HL-60/S4 treated with phorbol 12-myristate 13-acetate at 8.2 ng/mL for 4 days and 3 days (cell line): ENCODE results near the gene PFKP.
"Not testable (repeated sequence)": the region's sequence is repeated elsewhere in the genome, so short reads cannot be mapped to it uniquely, and the experiment has no call there.

Experiments
- in situ Hi-C: fragments of 300-500 bp; cut with MboI; formaldehyde crosslinking; loops from 2 replicates; pipeline ENCODE4 v1.15.0; 2022; ENCODE audit warnings: low sequenced_read_pairs

PFKP gene

DNA sequence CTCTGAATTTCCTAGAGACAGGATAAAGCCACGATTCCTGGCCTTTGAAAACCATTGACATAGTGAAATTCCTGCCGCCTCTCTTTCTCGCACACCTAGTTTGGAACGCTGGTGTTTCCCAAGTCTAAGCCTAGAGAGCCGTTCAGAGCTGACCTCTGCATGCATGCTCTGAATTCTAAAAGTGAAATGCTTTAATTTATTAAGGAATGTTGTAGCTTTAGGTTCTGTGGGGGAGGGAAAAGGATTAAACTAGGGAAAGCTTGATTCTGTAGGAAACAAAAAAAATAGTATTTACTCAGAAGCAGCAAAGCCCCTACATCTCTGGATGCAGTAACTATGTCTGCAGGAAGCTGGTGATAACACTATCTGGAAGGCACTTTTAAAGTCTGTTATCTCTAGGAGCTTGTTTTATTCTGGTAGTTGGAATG is 27.3 kb downstream of the PFKP start:
- in situ Hi-C loops, result no loop called here

DNA sequence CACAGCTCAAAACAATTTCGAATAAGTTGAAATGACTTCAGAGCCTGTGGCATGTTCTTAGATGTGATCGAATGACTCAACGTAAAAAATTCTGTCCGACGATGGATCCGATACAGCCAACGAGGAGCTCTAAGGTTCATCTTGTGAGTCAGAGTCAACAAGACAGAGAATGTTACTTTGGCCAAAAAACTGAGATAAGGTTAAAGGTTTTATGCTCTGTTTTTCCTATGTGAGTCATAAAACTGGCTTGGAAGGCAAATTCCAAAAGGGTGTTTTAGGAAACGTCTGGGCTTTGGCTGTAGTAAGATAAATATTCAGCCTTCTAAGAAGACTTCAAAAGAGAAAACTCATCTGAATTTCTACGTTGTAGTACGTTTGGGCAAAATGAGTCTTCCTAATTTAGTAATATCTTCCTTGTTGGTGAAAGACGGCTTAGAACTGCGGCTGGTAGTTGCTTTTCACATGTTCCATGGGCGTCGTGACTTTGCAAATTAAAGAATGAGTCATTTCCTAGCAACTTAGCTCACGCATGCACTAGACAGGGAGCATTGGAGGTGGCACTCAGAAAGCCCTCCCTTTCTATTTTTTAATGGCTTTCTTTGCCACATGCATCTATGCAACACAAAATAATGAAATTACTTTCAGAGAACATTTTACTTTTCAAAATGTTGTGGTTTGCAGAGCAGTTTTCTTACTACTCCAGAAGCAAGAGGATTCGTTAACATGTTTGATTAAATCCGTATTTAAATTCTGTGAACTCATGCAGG is 28.2 kb downstream of the PFKP start:
- in situ Hi-C loops, result no loop called here

DNA sequence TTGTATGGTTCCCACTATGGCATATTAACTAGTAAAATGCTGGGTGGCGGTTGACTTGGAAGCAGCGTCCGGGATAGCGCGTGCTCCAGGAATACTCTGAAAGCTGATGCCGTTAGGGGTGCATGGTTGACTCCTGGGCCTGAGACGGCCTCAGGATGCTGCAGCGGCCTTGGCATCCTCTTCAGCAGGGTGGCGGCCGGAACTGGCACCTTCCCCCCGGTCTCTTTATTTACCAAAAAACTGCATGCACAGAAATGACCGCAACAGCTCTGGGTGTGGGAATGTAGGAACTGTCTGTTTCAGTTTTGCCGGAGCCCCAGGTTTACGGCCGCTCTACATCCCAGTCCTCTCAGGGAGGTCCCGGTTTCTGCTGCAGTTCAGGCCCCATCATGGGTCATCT is 28.8 kb downstream of the PFKP start:
- in situ Hi-C loops, result no loop called here

DNA sequence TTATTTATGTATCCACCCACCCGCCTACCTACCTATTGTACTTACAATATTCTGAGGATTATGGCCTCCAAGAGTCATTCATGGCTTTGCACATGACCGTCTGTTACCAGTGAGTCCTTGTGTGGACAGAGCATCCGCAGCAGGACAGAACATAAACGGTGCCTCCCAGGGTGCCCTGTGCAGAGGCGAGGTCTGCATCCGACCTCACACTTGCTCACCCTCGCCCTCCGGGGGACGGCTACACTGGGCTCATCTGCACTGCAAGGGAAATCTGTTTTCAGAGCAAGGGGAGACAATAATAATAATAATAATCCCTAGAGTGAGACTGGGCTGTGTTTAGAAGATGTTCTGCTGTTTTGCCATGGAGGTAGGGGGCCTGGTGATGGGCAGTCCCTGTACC is 29.8 kb downstream of the PFKP start:
- in situ Hi-C loops, result no loop called here

DNA sequence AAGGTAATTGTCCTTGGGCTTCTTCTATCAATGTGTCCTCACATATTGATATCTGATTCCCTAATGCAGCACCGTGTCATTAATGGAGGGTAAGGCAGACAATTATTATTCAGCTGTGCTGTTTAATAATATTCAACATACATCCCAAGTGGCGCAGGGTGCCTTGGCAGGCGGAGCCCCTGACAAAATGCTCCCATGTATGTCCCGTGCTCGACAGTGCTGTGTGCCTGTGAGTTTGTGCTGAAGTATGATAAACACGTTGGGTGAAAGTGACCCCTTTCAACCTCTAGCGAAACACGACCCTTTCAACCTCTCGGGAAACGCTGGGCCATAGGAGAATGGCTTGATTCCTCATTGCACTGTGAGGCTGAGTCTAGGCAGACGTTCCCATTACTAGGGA is 31.3 kb downstream of the PFKP start:
- in situ Hi-C loops, result no loop called here

DNA sequence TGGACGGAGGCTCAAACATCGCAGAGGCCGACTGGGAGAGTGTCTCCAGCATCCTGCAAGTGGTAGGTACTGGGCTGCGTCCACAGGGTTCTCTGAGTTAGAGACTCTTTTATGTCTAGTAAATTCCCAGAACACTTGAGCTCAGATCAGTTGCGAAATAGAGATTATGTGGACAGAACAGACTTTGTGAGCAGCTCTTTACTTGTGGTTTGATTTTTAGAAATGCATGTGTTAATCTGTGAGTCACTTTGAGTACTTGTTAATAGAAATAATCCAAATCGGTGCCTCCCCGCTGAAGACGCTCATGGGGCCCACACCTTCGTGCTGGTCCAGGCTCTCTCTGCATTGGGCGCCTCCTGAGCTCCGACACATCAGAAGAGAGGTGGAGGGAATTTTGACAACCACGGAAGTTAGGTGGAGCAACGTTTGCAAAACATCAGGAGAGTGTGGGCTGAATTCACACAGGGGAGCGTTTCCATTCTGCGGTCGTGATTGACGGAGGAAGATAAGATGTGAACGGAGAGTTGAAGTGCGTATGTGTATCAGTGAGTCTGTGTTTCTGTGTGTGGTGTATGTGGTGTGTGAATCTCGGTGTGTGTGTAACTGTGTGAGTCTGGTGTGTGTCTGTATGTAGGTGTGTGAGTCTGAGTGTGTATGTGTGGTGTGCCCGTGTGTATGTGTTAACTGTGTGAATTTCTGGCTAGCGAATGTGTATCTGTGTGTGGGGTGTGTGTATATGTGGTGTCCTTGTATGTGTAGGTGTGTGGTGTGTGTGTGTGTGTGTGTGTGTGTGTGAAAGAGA is 32.1 kb downstream of the PFKP start:
- in situ Hi-C loops, result no loop called here

DNA sequence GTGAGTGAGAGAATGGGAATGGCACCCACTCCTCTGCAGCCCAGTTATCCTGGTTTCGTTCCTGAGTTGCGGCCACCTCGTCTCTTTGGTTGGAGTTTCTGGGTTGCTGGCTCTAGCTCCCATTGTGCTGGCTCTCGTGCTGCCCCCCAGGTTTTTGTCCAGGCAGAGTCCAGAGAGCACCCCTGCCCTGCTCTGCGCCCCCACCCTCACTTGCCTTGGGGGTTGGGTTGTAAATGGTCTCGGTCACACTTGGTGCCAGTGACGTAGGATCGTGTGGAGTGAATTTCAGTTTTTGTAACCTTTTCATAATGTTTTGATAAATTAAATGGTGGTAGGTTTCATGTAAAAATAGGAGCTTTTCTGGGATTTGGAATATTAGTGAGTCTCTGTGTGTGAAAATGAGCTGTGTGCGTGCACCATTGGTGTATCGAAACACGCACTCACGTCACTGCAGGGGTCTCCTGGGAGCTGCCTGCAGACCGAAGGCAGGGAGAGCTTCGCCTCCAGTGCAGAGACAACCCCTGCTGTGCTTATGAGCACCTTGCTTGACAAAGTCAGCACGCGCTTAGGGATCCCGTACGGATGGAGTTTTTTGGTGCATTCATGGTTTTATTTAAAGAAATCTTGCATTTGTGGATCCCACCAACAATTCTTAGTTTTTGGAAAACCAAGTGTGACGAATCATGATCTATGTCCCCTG is 32.9 kb downstream of the PFKP start:
- in situ Hi-C loops, result no loop called here

DNA sequence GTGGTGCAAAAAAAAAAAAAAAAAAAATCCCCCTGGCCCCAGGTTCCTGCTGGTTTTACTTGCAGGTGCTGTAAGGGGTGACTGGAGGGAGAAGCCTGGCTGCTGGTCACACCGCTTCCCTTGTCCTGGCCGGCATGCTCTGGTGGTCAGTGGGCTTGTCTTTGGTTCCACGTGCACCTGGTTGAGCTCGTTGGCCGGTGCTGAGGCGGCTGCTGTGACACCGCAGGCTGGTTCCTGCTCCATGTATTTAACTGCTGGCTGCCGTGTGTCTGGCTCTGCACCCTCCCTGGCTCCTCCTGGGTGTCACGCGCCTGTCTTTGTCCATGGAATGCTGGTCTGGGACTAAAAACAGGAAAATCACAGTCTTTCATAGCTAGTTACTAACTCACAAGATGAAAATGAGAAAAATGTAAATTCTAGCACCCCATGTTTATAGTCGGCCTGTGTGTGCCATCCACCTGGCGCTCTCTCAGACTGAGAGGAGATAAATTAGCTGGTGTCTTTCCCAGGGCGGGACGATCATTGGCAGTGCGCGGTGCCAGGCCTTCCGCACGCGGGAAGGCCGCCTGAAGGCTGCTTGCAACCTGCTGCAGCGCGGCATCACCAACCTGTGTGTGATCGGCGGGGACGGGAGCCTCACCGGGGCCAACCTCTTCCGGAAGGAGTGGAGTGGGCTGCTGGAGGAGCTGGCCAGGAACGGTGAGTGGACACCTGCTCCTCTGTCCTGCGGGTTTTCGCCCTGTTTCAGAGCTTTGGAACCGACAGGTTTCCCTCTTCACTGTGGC is 33.7 kb downstream of the PFKP start:
- in situ Hi-C loops, result no loop called here

DNA sequence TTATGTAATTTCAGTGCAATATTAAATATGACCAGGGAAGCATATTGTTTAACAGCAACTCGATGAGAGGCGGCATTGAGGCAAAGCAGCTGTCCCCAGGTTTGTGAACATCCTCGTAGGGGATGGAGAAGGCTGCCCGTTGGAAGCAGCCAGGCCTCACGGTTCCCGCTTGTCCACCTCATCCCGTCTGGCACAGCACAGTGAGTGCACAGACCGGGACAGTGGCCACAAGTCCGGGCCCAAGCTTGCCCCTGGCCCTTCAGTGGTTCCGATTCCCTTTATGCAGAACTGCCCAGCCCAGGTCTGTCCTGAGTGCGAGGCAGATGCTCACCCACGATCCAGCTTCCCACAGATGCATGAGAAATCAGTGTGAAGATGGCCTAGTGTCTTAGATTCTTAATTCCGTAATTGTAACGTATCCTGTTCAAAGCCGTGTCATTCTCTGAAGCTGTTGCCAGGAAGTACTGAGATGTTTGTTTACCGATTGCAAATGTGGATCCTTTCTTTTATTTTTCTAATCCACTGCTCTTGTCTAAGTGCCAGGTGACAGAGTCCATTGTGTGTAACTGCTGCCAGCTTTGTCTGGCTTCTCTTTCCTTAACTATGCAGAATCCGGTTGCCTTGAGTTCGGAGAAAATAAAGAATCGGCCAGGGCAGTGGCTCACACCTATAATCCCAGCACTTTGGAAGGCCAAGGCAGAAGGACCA is 35.5 kb downstream of the PFKP start:
- in situ Hi-C loops, result no loop called here

DNA sequence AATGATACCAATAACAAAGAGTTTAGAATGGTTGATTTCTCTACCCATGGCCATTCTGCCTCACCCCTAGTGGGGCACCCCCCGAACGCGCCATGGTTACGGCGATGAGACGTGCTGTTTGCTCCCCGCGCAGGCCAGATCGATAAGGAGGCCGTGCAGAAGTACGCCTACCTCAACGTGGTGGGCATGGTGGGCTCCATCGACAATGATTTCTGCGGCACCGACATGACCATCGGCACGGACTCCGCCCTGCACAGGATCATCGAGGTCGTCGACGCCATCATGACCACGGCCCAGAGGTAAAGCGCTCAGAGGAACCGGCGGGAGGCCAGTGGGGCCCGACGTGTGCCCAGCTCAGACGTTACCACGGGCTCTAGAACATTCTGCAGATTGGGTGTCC is 36.3 kb downstream of the PFKP start:
- in situ Hi-C loops, result no loop called here

DNA sequence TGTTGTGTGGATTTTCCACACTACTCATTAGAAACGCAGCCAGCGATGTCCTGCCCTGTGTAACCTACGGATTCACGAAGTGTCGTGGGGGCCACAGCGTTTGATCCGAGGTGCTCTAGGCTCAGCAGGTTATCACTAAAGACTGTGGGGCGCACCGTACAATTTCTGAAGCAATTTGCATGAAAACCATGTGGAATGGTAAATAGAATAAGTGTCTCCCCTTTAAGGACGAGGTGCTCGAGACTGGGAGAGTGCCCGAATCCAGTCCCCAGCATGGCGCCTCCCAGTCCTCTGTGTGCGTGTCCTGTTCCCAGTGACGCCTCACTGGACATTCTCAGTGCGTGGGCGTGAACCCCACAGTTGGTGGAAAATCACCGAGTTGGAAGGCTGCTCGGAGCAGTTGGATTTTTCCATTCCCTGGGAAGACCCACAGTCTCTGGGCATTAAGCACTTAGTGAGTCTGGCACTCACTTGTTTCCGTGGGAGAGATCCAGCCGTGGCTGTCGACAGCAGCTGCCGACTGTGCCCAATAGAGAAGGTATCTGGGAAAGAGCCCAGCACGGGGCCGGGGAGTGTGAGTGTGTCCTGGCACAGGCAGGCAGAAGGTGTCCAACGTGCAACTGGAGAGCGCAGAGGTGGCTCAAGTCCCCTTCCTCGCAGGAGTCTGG is 37.0 kb downstream of the PFKP start:
- in situ Hi-C loops, result no loop called here

DNA sequence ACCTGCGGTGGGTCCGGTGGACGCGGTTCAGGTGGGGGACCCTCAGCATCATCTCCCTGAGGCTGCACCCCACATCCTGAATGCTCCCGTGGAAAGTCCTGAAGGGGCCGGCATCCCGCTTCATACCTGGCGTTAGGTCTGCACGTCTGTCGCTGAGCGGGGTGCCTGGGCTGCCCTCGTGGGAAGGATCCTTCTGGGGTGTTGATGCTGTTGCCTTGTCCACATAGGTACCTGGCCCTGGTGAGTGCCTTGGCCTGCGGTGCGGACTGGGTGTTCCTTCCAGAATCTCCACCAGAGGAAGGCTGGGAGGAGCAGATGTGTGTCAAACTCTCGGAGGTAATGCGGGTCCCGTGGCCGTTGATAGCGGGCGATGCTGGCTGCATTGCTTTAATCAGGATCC is 37.8 kb downstream of the PFKP start:
- in situ Hi-C loops, result no loop called here

DNA sequence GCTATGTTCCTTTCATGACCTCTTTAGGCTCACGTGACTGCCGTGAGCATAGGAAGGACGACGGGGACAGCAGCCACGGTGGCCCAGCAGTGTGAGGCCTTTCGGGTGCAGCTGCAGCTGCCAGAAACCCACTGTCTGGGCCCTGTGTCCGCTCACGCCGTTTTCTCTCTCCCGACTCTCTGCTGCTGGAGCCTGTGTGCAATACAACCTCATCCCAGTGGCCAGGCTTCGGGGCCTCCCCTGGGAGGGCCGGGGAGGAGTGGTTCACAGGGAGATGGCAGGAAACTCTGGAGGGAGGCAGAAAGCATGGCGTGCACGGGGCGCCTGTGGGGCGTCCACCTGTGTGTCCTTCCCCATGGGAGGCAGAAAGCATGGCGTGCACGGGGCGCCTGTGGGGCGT is 38.6 kb downstream of the PFKP start:
- in situ Hi-C loops, result no loop called here

DNA sequence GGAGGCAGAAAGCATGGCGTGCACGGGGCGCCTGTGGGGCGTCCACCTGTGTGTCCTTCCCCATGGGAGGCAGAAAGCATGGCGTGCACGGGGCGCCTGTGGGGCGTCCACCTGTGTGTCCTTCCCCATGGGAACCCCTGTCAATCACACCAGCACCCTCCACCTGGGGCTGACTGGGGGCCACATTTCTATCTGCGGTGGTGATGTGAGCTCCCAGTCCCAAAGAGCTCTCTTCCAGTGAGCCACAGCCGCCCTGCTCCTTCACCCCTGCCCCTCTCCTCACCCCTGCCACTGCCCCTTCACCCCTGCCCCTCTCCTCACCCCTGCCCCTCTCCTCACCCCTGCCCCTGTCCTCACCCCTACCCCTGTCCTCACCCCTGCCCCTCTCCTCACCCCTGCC is 39.0 kb downstream of the PFKP start:
- in situ Hi-C loops, result not testable (repeated sequence)

DNA sequence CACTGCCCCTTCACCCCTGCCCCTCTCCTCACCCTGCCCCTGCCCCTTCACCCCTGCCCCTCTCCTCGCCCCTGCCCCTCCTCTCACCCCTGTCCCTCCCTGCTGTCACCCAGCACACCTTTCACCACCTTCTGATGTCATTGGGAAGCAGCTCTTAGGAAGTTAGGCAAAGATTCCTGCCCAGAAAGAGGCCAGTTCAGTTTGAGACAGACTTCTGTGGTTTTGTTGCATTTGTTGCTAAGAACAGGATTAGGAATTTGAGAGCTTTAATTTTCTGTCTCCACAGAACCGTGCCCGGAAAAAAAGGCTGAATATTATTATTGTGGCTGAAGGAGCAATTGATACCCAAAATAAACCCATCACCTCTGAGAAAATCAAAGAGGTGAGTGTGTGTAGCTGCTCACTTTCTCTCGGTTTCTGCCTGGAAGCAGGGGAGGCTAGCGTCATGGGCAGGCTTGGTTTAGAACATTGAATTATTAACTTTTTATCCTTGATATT is 39.6 kb downstream of the PFKP start:
- in situ Hi-C loops, result no loop called here

DNA sequence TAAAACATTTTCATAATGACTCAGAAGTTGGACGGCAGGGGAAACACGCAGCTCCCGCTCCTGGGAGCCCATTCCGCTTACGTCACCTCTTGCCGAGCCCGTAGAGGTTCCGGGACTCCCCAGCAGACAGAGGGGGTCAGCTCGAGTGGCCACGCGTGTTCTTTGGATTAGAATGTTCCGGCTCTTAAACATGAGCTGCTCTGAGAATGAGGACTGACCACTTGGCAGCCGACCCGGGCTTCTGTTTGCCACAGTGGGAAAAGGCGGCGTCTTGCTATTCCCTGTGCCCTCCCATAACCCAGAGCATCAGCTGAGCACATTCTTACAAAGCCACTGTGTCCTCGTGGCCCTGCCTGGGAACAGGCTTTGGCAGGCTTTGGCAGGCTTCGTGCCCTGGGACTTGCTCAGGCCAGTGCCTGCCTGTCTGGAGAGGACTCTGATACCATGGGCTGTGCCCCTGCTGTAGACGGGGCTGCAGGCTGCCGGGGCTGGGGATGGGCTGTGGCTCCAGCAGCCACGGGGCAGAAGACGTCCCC is 40.1 kb downstream of the PFKP start:
- in situ Hi-C loops, result no loop called here

DNA sequence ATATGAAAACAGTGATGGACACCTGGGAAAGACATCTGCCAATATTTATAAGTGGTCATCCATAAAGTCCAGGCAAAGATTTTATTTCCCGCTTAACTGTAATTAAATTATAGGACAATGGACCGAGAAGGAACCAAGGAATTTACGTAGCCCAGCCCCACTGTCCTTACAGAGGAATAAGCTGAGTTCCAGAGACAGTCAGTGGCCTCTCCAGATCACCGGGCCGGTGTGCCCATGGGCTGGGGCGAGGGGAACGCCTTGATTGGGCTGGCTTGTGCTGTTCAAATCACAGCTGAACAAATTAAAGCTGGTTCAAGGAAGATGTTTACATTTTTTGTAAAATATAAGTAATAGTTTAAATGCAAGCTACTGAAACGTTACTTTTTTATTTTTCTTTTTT is 40.7 kb downstream of the PFKP start:
- in situ Hi-C loops, result no loop called here

DNA sequence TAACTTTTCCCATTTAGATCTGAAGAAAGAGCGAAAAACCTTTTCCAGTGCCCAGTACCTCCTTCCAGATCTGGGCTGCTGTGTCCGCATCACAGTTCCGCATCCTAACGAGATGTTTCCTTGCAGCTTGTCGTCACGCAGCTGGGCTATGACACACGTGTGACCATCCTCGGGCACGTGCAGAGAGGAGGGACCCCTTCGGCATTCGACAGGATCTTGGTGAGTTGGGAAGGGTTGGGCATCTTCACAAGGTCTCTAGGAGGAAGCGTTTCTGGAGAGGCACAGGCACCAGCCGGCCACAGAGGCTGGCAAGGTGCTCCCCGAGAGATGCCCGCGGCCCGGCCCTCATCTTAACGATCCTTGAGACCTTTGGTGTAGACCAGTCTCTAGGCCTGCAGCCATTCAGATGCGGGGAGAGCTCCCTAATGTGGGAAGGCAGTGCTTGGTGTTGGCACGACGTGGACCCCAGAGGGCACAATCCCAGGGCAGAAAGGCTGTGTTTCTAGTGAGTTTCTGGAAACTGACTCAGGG is 41.3 kb downstream of the PFKP start:
- in situ Hi-C loops, result no loop called here

DNA sequence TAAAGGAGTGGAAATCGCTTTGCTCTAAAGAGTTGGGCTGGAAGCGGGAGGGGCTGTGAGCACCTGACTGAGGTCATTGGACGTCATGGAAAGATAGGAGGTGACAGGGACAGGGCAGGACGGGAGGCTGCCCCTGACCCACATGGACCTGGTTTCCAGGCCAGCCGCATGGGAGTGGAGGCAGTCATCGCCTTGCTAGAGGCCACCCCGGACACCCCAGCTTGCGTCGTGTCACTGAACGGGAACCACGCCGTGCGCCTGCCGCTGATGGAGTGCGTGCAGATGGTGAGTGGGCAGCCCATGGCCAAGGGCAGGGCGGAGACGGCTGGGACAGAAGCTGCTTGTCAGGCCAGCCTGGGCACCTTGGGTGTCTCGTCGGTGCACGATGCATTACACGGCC is 41.8 kb downstream of the PFKP start:
- in situ Hi-C loops, result no loop called here
